GM12878 (cell line): ENCODE results near the gene BCAR3. TPM values are rescaled to one million over a fixed set of nuclear protein-coding genes. Genes with fewer than 3 reads are reported as not detected.

Source experiments
- ATAC-seq: fragments of 200-7000 bp; cut with Tn5 transposase; 3 replicates; pipeline ENCODE4 v1.9.1; 2020; ENCODE audit warnings: mild to moderate bottlenecking, moderate library complexity
- BruUV-seq: library from RNA; stranded (reverse); fragments of 400-500 nt; replicated peaks from 2 replicates; lab custom pipeline; 2021; lab: Mats Ljungman, UMichigan
- CTCF ChIA-PET: fragments of 300-600 bp; sonication (Branson Sonifier 250); formaldehyde crosslinking; extraction: SDS; loops from one replicate; lab custom pipeline; 2021; ENCODE audit warnings: inconsistent platforms; lab: Yijun Ruan, JAX
- POLR2A ChIA-PET: fragments of 350-600 bp; formaldehyde crosslinking; extraction: SDS; loops from one replicate; lab custom pipeline; 2021; ENCODE audit warnings: inconsistent platforms; lab: Charles Lee
- RAD21 ChIA-PET: fragments of 300-600 bp; sonication (Branson Sonifier 250); formaldehyde crosslinking; loops from one replicate; lab custom pipeline; 2023; ENCODE audit warnings: antibody characterized with exemption; ENCODE audit not compliant: unreplicated experiment; lab: Charles Lee
- SMC1A ChIA-PET: fragments of 300-600 bp; sonication (Branson Sonifier 250); formaldehyde crosslinking; loops from one replicate; lab custom pipeline; 2023; ENCODE audit not compliant: unreplicated experiment, uncharacterized antibody; lab: Charles Lee
- DNase-seq: peaks from one replicate; pipeline ENCODE4 v3.0.0-alpha.2; 2011; ENCODE audit warnings: low read depth, low spot score
- FAIRE-seq: peaks from 3 replicates; lab custom pipeline; 2011; peaks lifted over from hg19 to GRCh38; lab: Jason Lieb, UNC
- H2AFZ ChIP-seq: 2 replicates; pipeline ENCODE4 v1.6.0; 2011; ENCODE audit warnings: low read depth, low read length, control low read depth; ENCODE audit not compliant: control insufficient read depth
- H3K27ac ChIP-seq: 2 replicates; pipeline ENCODE4 v1.5.1; 2011; ENCODE audit warnings: control low read depth; ENCODE audit not compliant: control insufficient read depth, insufficient read depth
- H3K27me3 ChIP-seq, 2 experiments: replicated peaks in 1 of 2; 2 replicates each; pipeline versions ENCODE4 v1.6.0 to v1.6.1; 2011; ENCODE audit warnings: low read length in 1 of 2; ENCODE audit not compliant: control insufficient read depth in 2 of 2, insufficient read depth in 2 of 2
- H3K36me3 ChIP-seq, 2 experiments: 2 replicates each; pipeline ENCODE4 v1.5.1; 2011; ENCODE audit warnings: low read length in 1 of 2; ENCODE audit not compliant: control insufficient read depth in 2 of 2, insufficient read depth in 2 of 2
- H3K4me1 ChIP-seq: 2 replicates; pipeline ENCODE4 v1.6.1; 2011; ENCODE audit warnings: mild to moderate bottlenecking, low read length, moderate library complexity, mixed read lengths; ENCODE audit not compliant: control insufficient read depth, insufficient read depth
- H3K4me2 ChIP-seq: 2 replicates; pipeline ENCODE4 v1.6.0; 2011; ENCODE audit warnings: control low read depth; ENCODE audit not compliant: control insufficient read depth, insufficient read depth
- H3K4me3 ChIP-seq: fragments of 200-600 bp; sonication (generic); 2 replicates; pipeline ENCODE4 v1.5.1; 2016
- H3K79me2 ChIP-seq: 2 replicates; pipeline ENCODE4 v1.6.0; 2011; ENCODE audit warnings: low read length; ENCODE audit not compliant: control insufficient read depth, insufficient read depth
- H3K9ac ChIP-seq: 2 replicates; pipeline ENCODE4 v1.8.0; 2011; ENCODE audit warnings: low read length, control low read depth, mixed read lengths; ENCODE audit not compliant: control insufficient read depth, insufficient read depth
- H3K9me3 ChIP-seq: replicated peaks from 3 replicates; pipeline ENCODE4 v1.5.1; 2011; ENCODE audit warnings: mild to moderate bottlenecking, low read length; ENCODE audit not compliant: control insufficient read depth, insufficient read depth
- H4K20me1 ChIP-seq: 2 replicates; pipeline ENCODE4 v1.6.0; 2011; ENCODE audit not compliant: control insufficient read depth, insufficient read depth
- DPF2 ChIP-seq: fragments of 450-650 bp; IDR thresholded peaks from 2 replicates; pipeline ENCODE4 v1.6.1; 2017; ENCODE audit warnings: mild to moderate bottlenecking
- IKZF2 ChIP-seq, 2 experiments: fragments of 450-650 bp; IDR thresholded peaks; 2 replicates each; pipeline ENCODE4 v1.6.1; 2017; ENCODE audit warnings: mild to moderate bottlenecking in 2 of 2, moderate library complexity in 2 of 2
- NFIC ChIP-seq: IDR thresholded peaks from 2 replicates; pipeline ENCODE4 v1.6.1; 2012; ENCODE audit warnings: low read depth, mild to moderate bottlenecking, inconsistent platforms, low read length, moderate library complexity
- NR2F1 ChIP-seq: fragments of 450-650 bp; conservative IDR thresholded peaks from 2 replicates; pipeline ENCODE4 v1.6.1; 2017; ENCODE audit warnings: mild to moderate bottlenecking
- SIX5 ChIP-seq: IDR thresholded peaks from 2 replicates; pipeline ENCODE4 v1.6.1; 2011; ENCODE audit warnings: mild to moderate bottlenecking, low read depth, low read length, moderate library complexity; ENCODE audit not compliant: severe bottlenecking
- WGBS: methylation state at CpG from one replicate; pipeline ENCODE4 v1.1.6; 2016; ENCODE audit warnings: low lambda C conversion rate; ENCODE audit not compliant: insufficient replicate concordance, insufficient coverage; ENCODE audit errors: missing lambda C conversion rate; 5-methylcytosine and 5-hydroxymethylcytosine counted together
- in situ Hi-C: fragments of 300-500 bp; cut with MboI; formaldehyde crosslinking; loops from 9 replicates; pipeline ENCODE4 v1.14.3; 2018; ENCODE audit warnings: mixed read lengths
- intact Hi-C: fragments of 100-400 bp; cut with micrococcal nuclease; formaldehyde crosslinking; loops from one replicate; pipeline ENCODE4 v1.14.2; 2022; ENCODE audit not compliant: unreplicated experiment
- polyA plus RNA-seq, 11 experiments: library from polyadenylated mRNA; depleted of rRNA in 4 of 11; unstranded in 6 of 11; stranded (reverse) in 5 of 11; fragments of >200 nt; fragmentation: Nextera tagmentation in 4 of 11; fragmentation: Illumina TruSeq in 1 of 11; extraction: Ambion mirVana in 4 of 11; extraction: Trizol in 1 of 11; gene quantifications; 1 replicate in 1 of 11; 2 replicates in 10 of 11; pipeline versions ENCODE4 v1.2.1 to v1.2.3, GENCODE V29; 2011 to 2016; ENCODE audit warnings: inconsistent platforms in 2 of 11, missing spikeins in 2 of 11, low read depth in 1 of 11
- total RNA-seq, 4 experiments: library from RNA; depleted of rRNA in 3 of 4; stranded (reverse); fragments of >200 nt in 3 of 4; fragmentation: Illumina TruSeq in 1 of 4; extraction: Trizol in 1 of 4; gene quantifications; 2 replicates each; pipeline versions ENCODE4 v1.2.1 to v1.2.3, GENCODE V29; 2013 to 2021
- TF ChIP-seq, protein P1 (sequence below): fragments of 150-350 bp; IDR thresholded peaks from 2 replicates; pipeline ENCODE4 v1.6.1; 2014; ENCODE audit warnings: mild to moderate bottlenecking, low read depth, low read length
- TF ChIP-seq, protein P2 (sequence below): fragments of 450-650 bp; IDR thresholded peaks from 2 replicates; pipeline ENCODE4 v1.6.1; 2016; ENCODE audit warnings: mild to moderate bottlenecking
- TF ChIP-seq, protein P3 (sequence below): fragments of 450-650 bp; formaldehyde crosslinking; IDR thresholded peaks from 2 replicates; pipeline ENCODE4 v1.5.0; 2022; ENCODE audit warnings: mild to moderate bottlenecking, missing genetic modification characterization
- TF ChIP-seq, protein P4 (sequence below): IDR thresholded peaks from 2 replicates; pipeline ENCODE4 v1.6.1; 2012; ENCODE audit warnings: improper control_type of control experiment, low read depth, low read length; ENCODE audit not compliant: insufficient replicate concordance
- TF ChIP-seq, protein P5 (sequence below): fragments of 450-650 bp; IDR thresholded peaks from 2 replicates; pipeline ENCODE4 v1.6.1; 2017; ENCODE audit warnings: borderline replicate concordance

Gene BCAR3
- total and polyA plus RNA-seq, 10 of the 15 experiments (the other 5 are each of a cell fraction or from before 2014, with no cell fraction given), result 1.3 to 6.6 (median 1.8) TPM

DNA sequence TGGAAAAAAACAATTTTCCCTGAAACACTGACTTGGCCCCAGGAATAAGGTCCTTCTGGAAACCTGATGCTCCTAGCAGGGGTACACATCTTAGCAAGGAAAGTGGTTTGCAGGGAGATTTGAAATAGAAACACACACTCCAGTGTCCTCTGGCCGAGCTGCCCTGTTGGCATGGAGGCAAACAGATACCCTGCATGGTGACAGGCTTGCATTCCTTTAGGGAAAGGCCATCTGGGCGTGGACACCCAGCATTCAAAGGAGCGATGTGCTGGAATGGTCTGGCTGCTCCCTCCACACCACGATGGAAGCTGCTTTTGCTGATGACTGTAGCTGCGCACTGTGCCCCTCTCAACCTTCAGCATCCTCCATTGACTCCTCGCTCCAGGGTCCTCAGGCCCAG is 41.5 kb upstream of the BCAR3 start:
- no peak overlapping the region for H3K27ac ChIP-seq
- H2AFZ ChIP-seq, result no peak overlapping the region
- H3K36me3 ChIP-seq, result no peaks in the 10 kb centered on the region
- 60% methylated on average over 6 of the region's 6 CpGs for WGBS
- DNase-seq (no peak), FAIRE-seq (no peak), ATAC-seq (no peak)
- CTCF ChIA-PET, result no interaction called here
- no TSS peak for BruUV-seq
- in situ Hi-C loops, result no loop called here
- H3K79me2 ChIP-seq, result no peaks in the 10 kb centered on the region
- SMC1A ChIA-PET, result interaction anchor here (0.6 to 1.2 kb wide), 3 partner anchors 35 to 643 kb away, joined by 3 to 4 read pairs (median 4); no protein-coding TSS in a partner anchor
- H3K4me3 ChIP-seq, result no peak overlapping the region
- H3K4me2 ChIP-seq, result no peak overlapping the region
- RAD21 ChIA-PET, result interaction anchor here (1.5 kb wide), 1 partner anchor 12 kb away, joined by 3 read pairs; no protein-coding TSS in a partner anchor
- no peaks in the 10 kb centered on the region; a peak in 1 of 4 replicates for H3K27me3 ChIP-seq
- H4K20me1 ChIP-seq, result no peaks in the 10 kb centered on the region
- H3K4me1 ChIP-seq, result no peaks in the 10 kb centered on the region
- no peaks in the 10 kb centered on the region for H3K9me3 ChIP-seq
- POLR2A ChIA-PET, result interaction anchor here (0.6 kb wide), 1 partner anchor 12 kb away, joined by 3 read pairs; no protein-coding TSS in a partner anchor
- intact Hi-C loops, result no loop called here
- H3K9ac ChIP-seq, result no peak overlapping the region
- TF ChIP-seq SIX5 (no peak), IKZF2 (IDR thresholded peaks at IDR 0.05) (no peak), NR2F1 (no peak), NFIC (no peak), DPF2 (no peak)
- TF ChIP-seq, protein P1, sequence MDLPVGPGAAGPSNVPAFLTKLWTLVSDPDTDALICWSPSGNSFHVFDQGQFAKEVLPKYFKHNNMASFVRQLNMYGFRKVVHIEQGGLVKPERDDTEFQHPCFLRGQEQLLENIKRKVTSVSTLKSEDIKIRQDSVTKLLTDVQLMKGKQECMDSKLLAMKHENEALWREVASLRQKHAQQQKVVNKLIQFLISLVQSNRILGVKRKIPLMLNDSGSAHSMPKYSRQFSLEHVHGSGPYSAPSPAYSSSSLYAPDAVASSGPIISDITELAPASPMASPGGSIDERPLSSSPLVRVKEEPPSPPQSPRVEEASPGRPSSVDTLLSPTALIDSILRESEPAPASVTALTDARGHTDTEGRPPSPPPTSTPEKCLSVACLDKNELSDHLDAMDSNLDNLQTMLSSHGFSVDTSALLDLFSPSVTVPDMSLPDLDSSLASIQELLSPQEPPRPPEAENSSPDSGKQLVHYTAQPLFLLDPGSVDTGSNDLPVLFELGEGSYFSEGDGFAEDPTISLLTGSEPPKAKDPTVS, result no peak
- TF ChIP-seq, protein P2, sequence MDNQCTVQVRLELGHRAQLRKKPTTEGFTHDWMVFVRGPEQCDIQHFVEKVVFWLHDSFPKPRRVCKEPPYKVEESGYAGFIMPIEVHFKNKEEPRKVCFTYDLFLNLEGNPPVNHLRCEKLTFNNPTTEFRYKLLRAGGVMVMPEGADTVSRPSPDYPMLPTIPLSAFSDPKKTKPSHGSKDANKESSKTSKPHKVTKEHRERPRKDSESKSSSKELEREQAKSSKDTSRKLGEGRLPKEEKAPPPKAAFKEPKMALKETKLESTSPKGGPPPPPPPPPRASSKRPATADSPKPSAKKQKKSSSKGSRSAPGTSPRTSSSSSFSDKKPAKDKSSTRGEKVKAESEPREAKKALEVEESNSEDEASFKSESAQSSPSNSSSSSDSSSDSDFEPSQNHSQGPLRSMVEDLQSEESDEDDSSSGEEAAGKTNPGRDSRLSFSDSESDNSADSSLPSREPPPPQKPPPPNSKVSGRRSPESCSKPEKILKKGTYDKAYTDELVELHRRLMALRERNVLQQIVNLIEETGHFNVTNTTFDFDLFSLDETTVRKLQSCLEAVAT, result no peak
- TF ChIP-seq, protein P3, sequence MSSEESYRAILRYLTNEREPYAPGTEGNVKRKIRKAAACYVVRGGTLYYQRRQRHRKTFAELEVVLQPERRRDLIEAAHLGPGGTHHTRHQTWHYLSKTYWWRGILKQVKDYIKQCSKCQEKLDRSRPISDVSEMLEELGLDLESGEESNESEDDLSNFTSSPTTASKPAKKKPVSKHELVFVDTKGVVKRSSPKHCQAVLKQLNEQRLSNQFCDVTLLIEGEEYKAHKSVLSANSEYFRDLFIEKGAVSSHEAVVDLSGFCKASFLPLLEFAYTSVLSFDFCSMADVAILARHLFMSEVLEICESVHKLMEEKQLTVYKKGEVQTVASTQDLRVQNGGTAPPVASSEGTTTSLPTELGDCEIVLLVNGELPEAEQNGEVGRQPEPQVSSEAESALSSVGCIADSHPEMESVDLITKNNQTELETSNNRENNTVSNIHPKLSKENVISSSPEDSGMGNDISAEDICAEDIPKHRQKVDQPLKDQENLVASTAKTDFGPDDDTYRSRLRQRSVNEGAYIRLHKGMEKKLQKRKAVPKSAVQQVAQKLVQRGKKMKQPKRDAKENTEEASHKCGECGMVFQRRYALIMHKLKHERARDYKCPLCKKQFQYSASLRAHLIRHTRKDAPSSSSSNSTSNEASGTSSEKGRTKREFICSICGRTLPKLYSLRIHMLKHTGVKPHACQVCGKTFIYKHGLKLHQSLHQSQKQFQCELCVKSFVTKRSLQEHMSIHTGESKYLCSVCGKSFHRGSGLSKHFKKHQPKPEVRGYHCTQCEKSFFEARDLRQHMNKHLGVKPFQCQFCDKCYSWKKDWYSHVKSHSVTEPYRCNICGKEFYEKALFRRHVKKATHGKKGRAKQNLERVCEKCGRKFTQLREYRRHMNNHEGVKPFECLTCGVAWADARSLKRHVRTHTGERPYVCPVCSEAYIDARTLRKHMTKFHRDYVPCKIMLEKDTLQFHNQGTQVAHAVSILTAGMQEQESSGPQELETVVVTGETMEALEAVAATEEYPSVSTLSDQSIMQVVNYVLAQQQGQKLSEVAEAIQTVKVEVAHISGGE (CRISPR knock-in tag), result no peak
- TF ChIP-seq, protein P4, sequence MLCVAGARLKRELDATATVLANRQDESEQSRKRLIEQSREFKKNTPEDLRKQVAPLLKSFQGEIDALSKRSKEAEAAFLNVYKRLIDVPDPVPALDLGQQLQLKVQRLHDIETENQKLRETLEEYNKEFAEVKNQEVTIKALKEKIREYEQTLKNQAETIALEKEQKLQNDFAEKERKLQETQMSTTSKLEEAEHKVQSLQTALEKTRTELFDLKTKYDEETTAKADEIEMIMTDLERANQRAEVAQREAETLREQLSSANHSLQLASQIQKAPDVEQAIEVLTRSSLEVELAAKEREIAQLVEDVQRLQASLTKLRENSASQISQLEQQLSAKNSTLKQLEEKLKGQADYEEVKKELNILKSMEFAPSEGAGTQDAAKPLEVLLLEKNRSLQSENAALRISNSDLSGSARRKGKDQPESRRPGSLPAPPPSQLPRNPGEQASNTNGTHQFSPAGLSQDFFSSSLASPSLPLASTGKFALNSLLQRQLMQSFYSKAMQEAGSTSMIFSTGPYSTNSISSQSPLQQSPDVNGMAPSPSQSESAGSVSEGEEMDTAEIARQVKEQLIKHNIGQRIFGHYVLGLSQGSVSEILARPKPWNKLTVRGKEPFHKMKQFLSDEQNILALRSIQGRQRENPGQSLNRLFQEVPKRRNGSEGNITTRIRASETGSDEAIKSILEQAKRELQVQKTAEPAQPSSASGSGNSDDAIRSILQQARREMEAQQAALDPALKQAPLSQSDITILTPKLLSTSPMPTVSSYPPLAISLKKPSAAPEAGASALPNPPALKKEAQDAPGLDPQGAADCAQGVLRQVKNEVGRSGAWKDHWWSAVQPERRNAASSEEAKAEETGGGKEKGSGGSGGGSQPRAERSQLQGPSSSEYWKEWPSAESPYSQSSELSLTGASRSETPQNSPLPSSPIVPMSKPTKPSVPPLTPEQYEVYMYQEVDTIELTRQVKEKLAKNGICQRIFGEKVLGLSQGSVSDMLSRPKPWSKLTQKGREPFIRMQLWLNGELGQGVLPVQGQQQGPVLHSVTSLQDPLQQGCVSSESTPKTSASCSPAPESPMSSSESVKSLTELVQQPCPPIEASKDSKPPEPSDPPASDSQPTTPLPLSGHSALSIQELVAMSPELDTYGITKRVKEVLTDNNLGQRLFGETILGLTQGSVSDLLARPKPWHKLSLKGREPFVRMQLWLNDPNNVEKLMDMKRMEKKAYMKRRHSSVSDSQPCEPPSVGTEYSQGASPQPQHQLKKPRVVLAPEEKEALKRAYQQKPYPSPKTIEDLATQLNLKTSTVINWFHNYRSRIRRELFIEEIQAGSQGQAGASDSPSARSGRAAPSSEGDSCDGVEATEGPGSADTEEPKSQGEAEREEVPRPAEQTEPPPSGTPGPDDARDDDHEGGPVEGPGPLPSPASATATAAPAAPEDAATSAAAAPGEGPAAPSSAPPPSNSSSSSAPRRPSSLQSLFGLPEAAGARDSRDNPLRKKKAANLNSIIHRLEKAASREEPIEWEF, result no peak
- TF ChIP-seq, protein P5, sequence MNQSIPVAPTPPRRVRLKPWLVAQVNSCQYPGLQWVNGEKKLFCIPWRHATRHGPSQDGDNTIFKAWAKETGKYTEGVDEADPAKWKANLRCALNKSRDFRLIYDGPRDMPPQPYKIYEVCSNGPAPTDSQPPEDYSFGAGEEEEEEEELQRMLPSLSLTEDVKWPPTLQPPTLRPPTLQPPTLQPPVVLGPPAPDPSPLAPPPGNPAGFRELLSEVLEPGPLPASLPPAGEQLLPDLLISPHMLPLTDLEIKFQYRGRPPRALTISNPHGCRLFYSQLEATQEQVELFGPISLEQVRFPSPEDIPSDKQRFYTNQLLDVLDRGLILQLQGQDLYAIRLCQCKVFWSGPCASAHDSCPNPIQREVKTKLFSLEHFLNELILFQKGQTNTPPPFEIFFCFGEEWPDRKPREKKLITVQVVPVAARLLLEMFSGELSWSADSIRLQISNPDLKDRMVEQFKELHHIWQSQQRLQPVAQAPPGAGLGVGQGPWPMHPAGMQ, result no peak
